ENCODE results near the gene XRCC5. TPM values are rescaled to one million over a fixed set of nuclear protein-coding genes. Genes with fewer than 3 reads are reported as not detected.

XRCC5 gene
- total RNA-seq, 4 donors from 2014 or later, result 131 to 157 (median 141) TPM

DNA sequence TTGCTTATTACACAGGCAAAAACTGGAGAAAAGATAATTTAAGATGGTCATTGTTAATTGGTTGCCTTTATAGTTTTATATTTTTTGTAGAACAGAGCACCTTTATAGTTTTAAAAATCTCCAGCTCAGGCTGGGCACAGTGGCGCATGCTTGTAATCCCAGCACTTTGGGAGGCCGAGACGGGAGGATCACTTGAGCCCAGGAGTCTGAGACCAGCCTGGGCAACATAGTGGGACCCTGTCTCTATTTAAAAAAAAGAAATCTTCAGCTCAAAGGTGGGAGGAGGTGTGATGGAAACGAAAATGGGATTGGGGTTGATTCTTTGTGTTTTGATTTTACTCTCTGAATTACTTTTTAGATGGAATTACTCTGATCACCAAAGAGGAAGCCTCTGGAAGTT lies 85.4 kb downstream of the XRCC5 start:
- DNase-seq (no peak), ATAC-seq (no peak)
- Histone ChIP-seq H3K27me3 (no peaks in the 10 kb centered on the region), H3K27ac (no peak overlapping the region), H3K4me1 (no peaks in the 10 kb centered on the region), H3K9me3 (no peaks in the 10 kb centered on the region), H3K36me3 (peaks cover 0 to 80% of the 10 kb centered on the region in 2 donors), H3K4me3 (no peak overlapping the region)
- intact Hi-C loops (cut with DNase I; ENCODE audit: low total_unique reads) (no loop called here), in situ Hi-C loops (cut with MboI; ENCODE audit: low sequenced_read_pairs in 4 of 4) (no loop called here)
- no peak for TF ChIP-seq POLR2A (IDR thresholded peaks at IDR 0.05)
- TF ChIP-seq, protein P1, sequence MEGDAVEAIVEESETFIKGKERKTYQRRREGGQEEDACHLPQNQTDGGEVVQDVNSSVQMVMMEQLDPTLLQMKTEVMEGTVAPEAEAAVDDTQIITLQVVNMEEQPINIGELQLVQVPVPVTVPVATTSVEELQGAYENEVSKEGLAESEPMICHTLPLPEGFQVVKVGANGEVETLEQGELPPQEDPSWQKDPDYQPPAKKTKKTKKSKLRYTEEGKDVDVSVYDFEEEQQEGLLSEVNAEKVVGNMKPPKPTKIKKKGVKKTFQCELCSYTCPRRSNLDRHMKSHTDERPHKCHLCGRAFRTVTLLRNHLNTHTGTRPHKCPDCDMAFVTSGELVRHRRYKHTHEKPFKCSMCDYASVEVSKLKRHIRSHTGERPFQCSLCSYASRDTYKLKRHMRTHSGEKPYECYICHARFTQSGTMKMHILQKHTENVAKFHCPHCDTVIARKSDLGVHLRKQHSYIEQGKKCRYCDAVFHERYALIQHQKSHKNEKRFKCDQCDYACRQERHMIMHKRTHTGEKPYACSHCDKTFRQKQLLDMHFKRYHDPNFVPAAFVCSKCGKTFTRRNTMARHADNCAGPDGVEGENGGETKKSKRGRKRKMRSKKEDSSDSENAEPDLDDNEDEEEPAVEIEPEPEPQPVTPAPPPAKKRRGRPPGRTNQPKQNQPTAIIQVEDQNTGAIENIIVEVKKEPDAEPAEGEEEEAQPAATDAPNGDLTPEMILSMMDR (IDR thresholded peaks at IDR 0.05 in 4 of 5, conservative IDR thresholded peaks at IDR 0.05 in 1 of 5), result no peak

DNA sequence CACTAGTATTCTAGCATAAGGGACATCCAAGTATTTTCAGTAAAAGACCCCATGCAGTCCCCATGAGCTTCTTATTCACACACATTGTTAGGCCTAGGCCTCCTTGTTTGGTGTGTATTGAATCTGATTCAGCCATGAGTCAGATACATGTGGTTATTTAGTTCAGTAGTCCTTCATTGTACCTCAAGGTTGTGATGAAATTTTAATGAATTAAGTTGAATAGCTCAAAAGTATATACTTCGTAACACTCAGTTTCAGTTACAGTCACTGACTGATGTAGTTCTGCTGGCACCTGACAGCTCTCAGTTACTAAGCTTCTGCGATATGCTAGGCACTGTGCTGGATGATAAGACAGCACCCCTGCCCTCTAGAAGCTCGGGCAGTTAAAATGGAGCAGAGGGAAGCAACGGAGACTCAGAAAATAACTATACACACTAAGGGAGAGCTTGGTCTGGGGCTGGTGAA lies 86.4 kb downstream of the XRCC5 start:
- Histone ChIP-seq H3K4me1 (no peaks in the 10 kb centered on the region), H3K27me3 (no peaks in the 10 kb centered on the region), H3K4me3 (no peak overlapping the region), H3K36me3 (peaks cover 0 to 90% of the 10 kb centered on the region in 2 donors), H3K9me3 (no peaks in the 10 kb centered on the region), H3K27ac (no peak overlapping the region)
- TF ChIP-seq, protein P1 (IDR thresholded peaks at IDR 0.05 in 4 of 5, conservative IDR thresholded peaks at IDR 0.05 in 1 of 5), result no peak
- TF ChIP-seq POLR2A (IDR thresholded peaks at IDR 0.05), result no peak
- intact Hi-C loops (cut with DNase I; ENCODE audit: low total_unique reads), result no loop called here
- no peak for ATAC-seq
- in situ Hi-C loops (cut with MboI; ENCODE audit: low sequenced_read_pairs in 4 of 4), result no loop called here
- DNase-seq, result no peak

DNA sequence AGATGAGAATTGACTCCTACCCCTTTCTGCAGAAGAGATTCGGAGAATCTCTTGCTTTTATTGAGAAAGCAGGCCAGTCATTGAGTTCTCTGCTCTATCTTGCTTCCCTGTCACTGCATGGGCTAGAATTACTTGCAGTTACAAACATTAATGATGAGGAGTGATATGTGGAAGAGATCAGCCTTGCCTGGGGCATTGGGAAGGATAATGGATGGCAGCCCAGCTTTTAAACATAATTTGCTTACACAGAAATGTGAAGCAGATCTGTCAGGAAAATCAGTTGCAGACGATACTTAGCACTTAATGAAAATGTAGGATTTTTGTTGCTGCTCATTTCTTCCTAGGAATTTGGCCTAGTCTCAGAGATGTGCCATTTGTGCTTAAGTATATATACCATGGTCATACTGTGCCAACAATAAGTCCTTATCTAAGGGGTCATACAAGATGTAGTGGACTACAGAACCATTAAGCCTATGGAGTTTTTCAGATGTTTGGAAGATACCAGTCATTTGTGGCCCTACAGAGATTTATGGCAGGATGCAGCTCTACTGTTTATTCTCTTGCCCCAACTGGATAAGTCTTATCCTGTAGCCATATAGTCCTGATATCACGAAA lies 92.7 kb downstream of the XRCC5 start:
- H3K4me1 ChIP-seq, result no peaks in the 10 kb centered on the region
- no peaks in the 10 kb centered on the region for H3K9me3 ChIP-seq
- TF ChIP-seq, protein P1 (IDR thresholded peaks at IDR 0.05 in 4 of 5, conservative IDR thresholded peaks at IDR 0.05 in 1 of 5), result no peak
- TF ChIP-seq POLR2A (IDR thresholded peaks at IDR 0.05), result no peak
- H3K27me3 ChIP-seq, result no peaks in the 10 kb centered on the region
- in situ Hi-C loops (cut with MboI; ENCODE audit: low sequenced_read_pairs in 4 of 4) (no loop called here), intact Hi-C loops (cut with DNase I; ENCODE audit: low total_unique reads) (no loop called here)
- no peak for DNase-seq
- ATAC-seq, result no peak
- H3K36me3 ChIP-seq, result peaks cover 2 to 88% of the 10 kb centered on the region in 2 donors
- no peak overlapping the region for H3K4me3 ChIP-seq
- no peak overlapping the region for H3K27ac ChIP-seq

DNA sequence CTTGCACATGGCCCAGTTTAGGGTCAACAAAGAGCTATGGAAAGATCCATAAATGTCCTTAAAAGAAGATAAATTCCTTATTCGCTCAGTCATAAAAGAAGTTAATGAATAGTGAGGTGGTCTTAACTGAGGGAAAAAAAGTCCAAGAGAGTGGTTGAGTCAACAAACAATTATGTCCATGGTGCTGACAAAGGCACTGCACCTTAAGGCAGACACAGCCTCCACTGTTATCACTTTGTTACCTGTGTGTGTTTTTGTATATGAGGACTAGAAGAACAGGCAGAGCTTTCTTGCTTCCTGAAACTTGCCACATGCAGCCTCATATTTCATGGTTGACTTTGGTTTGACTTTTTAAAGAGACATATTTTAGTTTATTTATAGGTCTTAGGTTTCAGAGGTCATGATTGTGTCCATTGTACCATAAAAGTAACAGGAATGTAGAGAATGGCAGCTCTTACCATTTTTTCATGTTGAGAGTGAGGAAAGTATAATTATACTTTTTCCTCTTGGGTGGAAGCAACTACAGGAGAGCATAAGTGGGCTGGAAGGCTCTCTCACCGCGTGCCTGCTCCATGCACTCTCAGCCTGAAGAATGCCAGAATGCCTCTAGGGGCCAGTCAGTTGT lies 93.6 kb downstream of the XRCC5 start:
- Histone ChIP-seq H3K36me3 (peaks cover 2 to 88% of the 10 kb centered on the region in 2 donors), H3K27ac (no peak overlapping the region), H3K4me1 (no peaks in the 10 kb centered on the region), H3K27me3 (no peaks in the 10 kb centered on the region), H3K4me3 (no peak overlapping the region), H3K9me3 (no peaks in the 10 kb centered on the region)
- TF ChIP-seq POLR2A (IDR thresholded peaks at IDR 0.05), result no peak
- TF ChIP-seq, protein P1 (IDR thresholded peaks at IDR 0.05 in 4 of 5, conservative IDR thresholded peaks at IDR 0.05 in 1 of 5), result no peak
- ATAC-seq, result no peak
- no peak for DNase-seq
- intact Hi-C loops (cut with DNase I; ENCODE audit: low total_unique reads), result no loop called here
- in situ Hi-C loops (cut with MboI; ENCODE audit: low sequenced_read_pairs in 4 of 4), result no loop called here
